GM12878 (cell line): ENCODE measurements around the gene OXTR. TPM values are rescaled to one million over a fixed set of nuclear protein-coding genes. Genes with fewer than 3 reads are reported as not detected.

ENCODE experiments used
- ATAC-seq: fragments of 200-7000 bp; cut with Tn5 transposase; 3 replicates; pipeline ENCODE4 v1.9.1; 2020; ENCODE audit warnings: mild to moderate bottlenecking, moderate library complexity
- BruUV-seq: library from RNA; stranded (reverse); fragments of 400-500 nt; replicated peaks from 2 replicates; lab custom pipeline; 2021; lab: Mats Ljungman, UMichigan
- CTCF ChIA-PET: fragments of 300-600 bp; sonication (Branson Sonifier 250); formaldehyde crosslinking; extraction: SDS; loops from one replicate; lab custom pipeline; 2021; ENCODE audit warnings: inconsistent platforms; lab: Yijun Ruan, JAX
- POLR2A ChIA-PET: fragments of 350-600 bp; formaldehyde crosslinking; extraction: SDS; loops from one replicate; lab custom pipeline; 2021; ENCODE audit warnings: inconsistent platforms; lab: Charles Lee
- RAD21 ChIA-PET: fragments of 300-600 bp; sonication (Branson Sonifier 250); formaldehyde crosslinking; loops from one replicate; lab custom pipeline; 2023; ENCODE audit warnings: antibody characterized with exemption; ENCODE audit not compliant: unreplicated experiment; lab: Charles Lee
- SMC1A ChIA-PET: fragments of 300-600 bp; sonication (Branson Sonifier 250); formaldehyde crosslinking; loops from one replicate; lab custom pipeline; 2023; ENCODE audit not compliant: unreplicated experiment, uncharacterized antibody; lab: Charles Lee
- DNase-seq: peaks from one replicate; pipeline ENCODE4 v3.0.0-alpha.2; 2011; ENCODE audit warnings: low read depth, low spot score
- FAIRE-seq: peaks from 3 replicates; lab custom pipeline; 2011; peaks lifted over from hg19 to GRCh38; lab: Jason Lieb, UNC
- H2AFZ ChIP-seq: 2 replicates; pipeline ENCODE4 v1.6.0; 2011; ENCODE audit warnings: low read depth, low read length, control low read depth; ENCODE audit not compliant: control insufficient read depth
- H3K27ac ChIP-seq: 2 replicates; pipeline ENCODE4 v1.5.1; 2011; ENCODE audit warnings: control low read depth; ENCODE audit not compliant: control insufficient read depth, insufficient read depth
- H3K27me3 ChIP-seq, 2 experiments: replicated peaks in 1 of 2; 2 replicates each; pipeline versions ENCODE4 v1.6.0 to v1.6.1; 2011; ENCODE audit warnings: low read length in 1 of 2; ENCODE audit not compliant: control insufficient read depth in 2 of 2, insufficient read depth in 2 of 2
- H3K36me3 ChIP-seq, 2 experiments: 2 replicates each; pipeline ENCODE4 v1.5.1; 2011; ENCODE audit warnings: low read length in 1 of 2; ENCODE audit not compliant: control insufficient read depth in 2 of 2, insufficient read depth in 2 of 2
- H3K4me1 ChIP-seq: 2 replicates; pipeline ENCODE4 v1.6.1; 2011; ENCODE audit warnings: mild to moderate bottlenecking, low read length, moderate library complexity, mixed read lengths; ENCODE audit not compliant: control insufficient read depth, insufficient read depth
- H3K4me2 ChIP-seq: 2 replicates; pipeline ENCODE4 v1.6.0; 2011; ENCODE audit warnings: control low read depth; ENCODE audit not compliant: control insufficient read depth, insufficient read depth
- H3K4me3 ChIP-seq: fragments of 200-600 bp; sonication (generic); 2 replicates; pipeline ENCODE4 v1.5.1; 2016
- H3K79me2 ChIP-seq: 2 replicates; pipeline ENCODE4 v1.6.0; 2011; ENCODE audit warnings: low read length; ENCODE audit not compliant: control insufficient read depth, insufficient read depth
- H3K9ac ChIP-seq: 2 replicates; pipeline ENCODE4 v1.8.0; 2011; ENCODE audit warnings: low read length, control low read depth, mixed read lengths; ENCODE audit not compliant: control insufficient read depth, insufficient read depth
- H3K9me3 ChIP-seq: replicated peaks from 3 replicates; pipeline ENCODE4 v1.5.1; 2011; ENCODE audit warnings: mild to moderate bottlenecking, low read length; ENCODE audit not compliant: control insufficient read depth, insufficient read depth
- H4K20me1 ChIP-seq: 2 replicates; pipeline ENCODE4 v1.6.0; 2011; ENCODE audit not compliant: control insufficient read depth, insufficient read depth
- BRCA1 ChIP-seq: IDR thresholded peaks from 2 replicates; pipeline ENCODE4 v1.6.1; 2011; ENCODE audit warnings: low read depth, low read length, improper control_type of control experiment
- CBX3 ChIP-seq: fragments of 200-600 bp; sonication (generic); IDR thresholded peaks from 2 replicates; pipeline ENCODE4 v1.6.1; 2016; ENCODE audit warnings: low read depth, borderline replicate concordance
- CREM ChIP-seq: IDR thresholded peaks from 2 replicates; pipeline ENCODE4 v1.6.1; 2014; ENCODE audit warnings: antibody characterized with exemption, low read depth
- EP300 ChIP-seq, 2 experiments: fragments of 150-350 bp in 1 of 2; IDR thresholded peaks; 2 replicates each; pipeline ENCODE4 v1.6.1; 2011 to 2012; ENCODE audit warnings: low read depth in 2 of 2, low read length in 2 of 2, borderline replicate concordance in 1 of 2, improper control_type of control experiment in 1 of 2, inconsistent platforms in 1 of 2; ENCODE audit not compliant: control insufficient read depth in 1 of 2
- KDM1A ChIP-seq: fragments of 200-600 bp; sonication (generic); IDR thresholded peaks from 2 replicates; pipeline ENCODE4 v1.6.1; 2016; ENCODE audit warnings: borderline replicate concordance
- MYC ChIP-seq: IDR thresholded peaks from 2 replicates; pipeline ENCODE4 v1.6.1; 2011; ENCODE audit warnings: mild to moderate bottlenecking, low read length, moderate library complexity, inconsistent platforms; ENCODE audit not compliant: insufficient read depth, insufficient replicate concordance, insufficient read length, severe bottlenecking
- NFIC ChIP-seq: IDR thresholded peaks from 2 replicates; pipeline ENCODE4 v1.6.1; 2012; ENCODE audit warnings: low read depth, mild to moderate bottlenecking, inconsistent platforms, low read length, moderate library complexity
- POLR2AphosphoS5 ChIP-seq: IDR thresholded peaks from 2 replicates; pipeline ENCODE4 v1.6.1; 2011; ENCODE audit warnings: mild to moderate bottlenecking, low read length, inconsistent platforms
- RBBP5 ChIP-seq: fragments of 200-600 bp; sonication (generic); conservative IDR thresholded peaks from 2 replicates; pipeline ENCODE4 v1.6.1; 2016
- RELA ChIP-seq: fragments of 450-650 bp; IDR thresholded peaks from 2 replicates; pipeline ENCODE4 v1.8.0; 2014; ENCODE audit warnings: borderline replicate concordance; ENCODE audit not compliant: partially characterized antibody
- RUNX3 ChIP-seq: IDR thresholded peaks from 2 replicates; pipeline ENCODE4 v1.6.1; 2012; ENCODE audit warnings: low read length, inconsistent platforms
- SUPT20H ChIP-seq: IDR thresholded peaks from 2 replicates; pipeline ENCODE4 v1.6.1; 2011; ENCODE audit warnings: low read depth, mild to moderate bottlenecking, low read length, moderate library complexity, borderline replicate concordance; ENCODE audit not compliant: control insufficient read depth
- TAF1 ChIP-seq: IDR thresholded peaks from 2 replicates; pipeline ENCODE4 v1.6.1; 2011; ENCODE audit warnings: mild to moderate bottlenecking, low read depth, low read length, borderline replicate concordance
- ZBTB11 ChIP-seq: fragments of 450-650 bp; formaldehyde crosslinking; IDR thresholded peaks from 2 replicates; pipeline ENCODE4 v1.5.0; 2022; ENCODE audit warnings: mild to moderate bottlenecking, missing genetic modification characterization
- WGBS: methylation state at CpG from one replicate; pipeline ENCODE4 v1.1.6; 2016; ENCODE audit warnings: low lambda C conversion rate; ENCODE audit not compliant: insufficient replicate concordance, insufficient coverage; ENCODE audit errors: missing lambda C conversion rate; 5-methylcytosine and 5-hydroxymethylcytosine counted together
- in situ Hi-C: fragments of 300-500 bp; cut with MboI; formaldehyde crosslinking; loops from 9 replicates; pipeline ENCODE4 v1.14.3; 2018; ENCODE audit warnings: mixed read lengths
- intact Hi-C: fragments of 100-400 bp; cut with micrococcal nuclease; formaldehyde crosslinking; loops from one replicate; pipeline ENCODE4 v1.14.2; 2022; ENCODE audit not compliant: unreplicated experiment
- polyA plus RNA-seq, 11 experiments: library from polyadenylated mRNA; depleted of rRNA in 4 of 11; unstranded in 6 of 11; stranded (reverse) in 5 of 11; fragments of >200 nt; fragmentation: Nextera tagmentation in 4 of 11; fragmentation: Illumina TruSeq in 1 of 11; extraction: Ambion mirVana in 4 of 11; extraction: Trizol in 1 of 11; gene quantifications; 1 replicate in 1 of 11; 2 replicates in 10 of 11; pipeline versions ENCODE4 v1.2.1 to v1.2.3, GENCODE V29; 2011 to 2016; ENCODE audit warnings: inconsistent platforms in 2 of 11, missing spikeins in 2 of 11, low read depth in 1 of 11
- total RNA-seq, 4 experiments: library from RNA; depleted of rRNA in 3 of 4; stranded (reverse); fragments of >200 nt in 3 of 4; fragmentation: Illumina TruSeq in 1 of 4; extraction: Trizol in 1 of 4; gene quantifications; 2 replicates each; pipeline versions ENCODE4 v1.2.1 to v1.2.3, GENCODE V29; 2013 to 2021
- TF ChIP-seq, protein P1 (sequence below): fragments of 150-350 bp; IDR thresholded peaks from 2 replicates; pipeline ENCODE4 v1.6.1; 2014; ENCODE audit warnings: mild to moderate bottlenecking, low read depth, low read length
- TF ChIP-seq, protein P2 (sequence below): fragments of 450-650 bp; IDR thresholded peaks from 2 replicates; pipeline ENCODE4 v1.6.1; 2017; ENCODE audit warnings: mild to moderate bottlenecking

OXTR gene
- total and polyA plus RNA-seq, 10 of the 15 experiments (the other 5 are each of a cell fraction or from before 2014, with no cell fraction given) = 0.43 to 5.9 (median 2.6) TPM

- TF ChIP-seq RELA (no peak), KDM1A (no peak), RBBP5 (no peak)
- TF ChIP-seq, all 136 proteins: peak for 0
These were observed 9.3 kb downstream of the OXTR start (continued) for GRCh38 chr3:8760091-8760490.

DNA sequence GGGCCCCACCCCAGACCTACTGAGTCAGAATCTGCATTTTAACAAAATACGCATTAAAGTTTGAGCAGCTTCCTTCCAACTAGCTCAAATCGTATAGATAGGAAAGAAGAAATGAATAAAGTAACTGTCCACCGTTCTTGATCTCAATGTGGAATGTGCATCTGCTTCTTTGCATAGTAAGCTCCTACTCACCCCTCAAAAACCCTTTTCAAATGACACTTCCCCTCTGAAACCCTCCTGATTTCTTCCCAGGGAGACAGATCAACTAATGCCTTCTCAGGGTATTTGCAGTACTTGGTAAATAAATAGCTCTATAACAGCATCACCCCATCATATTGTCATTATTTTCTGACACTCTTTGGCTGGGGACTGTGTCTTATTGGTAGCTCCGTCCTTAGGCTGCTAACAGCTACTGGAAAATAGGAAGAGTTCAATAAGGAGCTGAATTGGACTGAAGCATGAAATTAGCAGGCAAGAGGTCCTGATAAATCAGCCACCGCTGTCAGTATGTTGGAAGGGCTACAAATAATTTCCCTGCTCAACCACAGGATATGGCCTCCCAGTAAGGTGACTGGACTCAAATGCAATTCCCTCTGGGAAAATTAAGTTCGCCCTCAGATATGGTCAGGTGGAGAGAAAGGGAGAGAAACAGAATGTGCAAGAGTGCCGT, 10.2 kb downstream of the OXTR start:
- no peak overlapping the region for H3K4me3 ChIP-seq
- no peak overlapping the region for H3K27ac ChIP-seq
- DNase-seq = no peak
- H2AFZ ChIP-seq = no peak overlapping the region
- H3K79me2 ChIP-seq = no peaks in the 10 kb centered on the region
- CTCF ChIA-PET = interaction anchor here (0.8 to 5.0 kb wide), 2 partner anchors 11 to 45 kb away, joined by 5 to 38 read pairs; partner anchors contain the start of gene OXTR
- RAD21 ChIA-PET = no interaction called here
- intact Hi-C loops (no loop called here), in situ Hi-C loops (no loop called here)
- ATAC-seq = no peak
- H3K4me1 ChIP-seq = no peaks in the 10 kb centered on the region; the same call in 1 of the 2 replicates
- H3K4me2 ChIP-seq = no peak overlapping the region
- POLR2A ChIA-PET = no interaction called here
- FAIRE-seq = no peak
- SMC1A ChIA-PET = no interaction called here
- H3K9ac ChIP-seq = no peak overlapping the region
- peaks cover 0 to 1% of the 10 kb centered on the region in 2 experiments; a peak in 1 of 4 replicates for H3K36me3 ChIP-seq
- no peaks in the 10 kb centered on the region for H3K9me3 ChIP-seq
- no peaks in the 10 kb centered on the region for H3K27me3 ChIP-seq
- no TSS peak for BruUV-seq
- 86% methylated on average over 7 of the region's 7 CpGs for WGBS
- no peaks in the 10 kb centered on the region for H4K20me1 ChIP-seq
- TF ChIP-seq, protein P1, sequence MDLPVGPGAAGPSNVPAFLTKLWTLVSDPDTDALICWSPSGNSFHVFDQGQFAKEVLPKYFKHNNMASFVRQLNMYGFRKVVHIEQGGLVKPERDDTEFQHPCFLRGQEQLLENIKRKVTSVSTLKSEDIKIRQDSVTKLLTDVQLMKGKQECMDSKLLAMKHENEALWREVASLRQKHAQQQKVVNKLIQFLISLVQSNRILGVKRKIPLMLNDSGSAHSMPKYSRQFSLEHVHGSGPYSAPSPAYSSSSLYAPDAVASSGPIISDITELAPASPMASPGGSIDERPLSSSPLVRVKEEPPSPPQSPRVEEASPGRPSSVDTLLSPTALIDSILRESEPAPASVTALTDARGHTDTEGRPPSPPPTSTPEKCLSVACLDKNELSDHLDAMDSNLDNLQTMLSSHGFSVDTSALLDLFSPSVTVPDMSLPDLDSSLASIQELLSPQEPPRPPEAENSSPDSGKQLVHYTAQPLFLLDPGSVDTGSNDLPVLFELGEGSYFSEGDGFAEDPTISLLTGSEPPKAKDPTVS = no peak
- TF ChIP-seq CBX3 (no peak), RELA (no peak), RUNX3 (no peak), POLR2AphosphoS5 (no peak), ZBTB11 (no peak), SUPT20H (no peak), CREM (no peak), EP300 (IDR thresholded peaks at IDR 0.05; ENCODE audit: borderline replicate concordance in 1 of 2, control insufficient read depth in 1 of 2, low read depth in 2 of 2, low read length in 2 of 2) (no peak), MYC (no peak), NFIC (no peak), TAF1 (no peak), BRCA1 (no peak)
- TF ChIP-seq, protein P2, sequence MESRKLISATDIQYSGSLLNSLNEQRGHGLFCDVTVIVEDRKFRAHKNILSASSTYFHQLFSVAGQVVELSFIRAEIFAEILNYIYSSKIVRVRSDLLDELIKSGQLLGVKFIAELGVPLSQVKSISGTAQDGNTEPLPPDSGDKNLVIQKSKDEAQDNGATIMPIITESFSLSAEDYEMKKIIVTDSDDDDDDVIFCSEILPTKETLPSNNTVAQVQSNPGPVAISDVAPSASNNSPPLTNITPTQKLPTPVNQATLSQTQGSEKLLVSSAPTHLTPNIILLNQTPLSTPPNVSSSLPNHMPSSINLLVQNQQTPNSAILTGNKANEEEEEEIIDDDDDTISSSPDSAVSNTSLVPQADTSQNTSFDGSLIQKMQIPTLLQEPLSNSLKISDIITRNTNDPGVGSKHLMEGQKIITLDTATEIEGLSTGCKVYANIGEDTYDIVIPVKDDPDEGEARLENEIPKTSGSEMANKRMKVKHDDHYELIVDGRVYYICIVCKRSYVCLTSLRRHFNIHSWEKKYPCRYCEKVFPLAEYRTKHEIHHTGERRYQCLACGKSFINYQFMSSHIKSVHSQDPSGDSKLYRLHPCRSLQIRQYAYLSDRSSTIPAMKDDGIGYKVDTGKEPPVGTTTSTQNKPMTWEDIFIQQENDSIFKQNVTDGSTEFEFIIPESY = no peak
